GM12872 (cell line): ENCODE results near the gene DYDC1.

ENCODE experiments used
- TF ChIP-seq, protein P1 (sequence below): IDR thresholded peaks from 3 replicates; pipeline ENCODE4 v1.5.1; 2011; ENCODE audit warnings: low read depth, mild to moderate bottlenecking, low read length, moderate library complexity; ENCODE audit not compliant: insufficient read depth

Gene DYDC1

GRCh38 chr10:80344276-80344675, 12.3 kb downstream of the DYDC1 start:
- TF ChIP-seq, protein P1, sequence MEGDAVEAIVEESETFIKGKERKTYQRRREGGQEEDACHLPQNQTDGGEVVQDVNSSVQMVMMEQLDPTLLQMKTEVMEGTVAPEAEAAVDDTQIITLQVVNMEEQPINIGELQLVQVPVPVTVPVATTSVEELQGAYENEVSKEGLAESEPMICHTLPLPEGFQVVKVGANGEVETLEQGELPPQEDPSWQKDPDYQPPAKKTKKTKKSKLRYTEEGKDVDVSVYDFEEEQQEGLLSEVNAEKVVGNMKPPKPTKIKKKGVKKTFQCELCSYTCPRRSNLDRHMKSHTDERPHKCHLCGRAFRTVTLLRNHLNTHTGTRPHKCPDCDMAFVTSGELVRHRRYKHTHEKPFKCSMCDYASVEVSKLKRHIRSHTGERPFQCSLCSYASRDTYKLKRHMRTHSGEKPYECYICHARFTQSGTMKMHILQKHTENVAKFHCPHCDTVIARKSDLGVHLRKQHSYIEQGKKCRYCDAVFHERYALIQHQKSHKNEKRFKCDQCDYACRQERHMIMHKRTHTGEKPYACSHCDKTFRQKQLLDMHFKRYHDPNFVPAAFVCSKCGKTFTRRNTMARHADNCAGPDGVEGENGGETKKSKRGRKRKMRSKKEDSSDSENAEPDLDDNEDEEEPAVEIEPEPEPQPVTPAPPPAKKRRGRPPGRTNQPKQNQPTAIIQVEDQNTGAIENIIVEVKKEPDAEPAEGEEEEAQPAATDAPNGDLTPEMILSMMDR, result no peak

GRCh38 chr10:80333983-80334382, 22.6 kb downstream of the DYDC1 start:
- TF ChIP-seq, protein P1, result no peak

DNA sequence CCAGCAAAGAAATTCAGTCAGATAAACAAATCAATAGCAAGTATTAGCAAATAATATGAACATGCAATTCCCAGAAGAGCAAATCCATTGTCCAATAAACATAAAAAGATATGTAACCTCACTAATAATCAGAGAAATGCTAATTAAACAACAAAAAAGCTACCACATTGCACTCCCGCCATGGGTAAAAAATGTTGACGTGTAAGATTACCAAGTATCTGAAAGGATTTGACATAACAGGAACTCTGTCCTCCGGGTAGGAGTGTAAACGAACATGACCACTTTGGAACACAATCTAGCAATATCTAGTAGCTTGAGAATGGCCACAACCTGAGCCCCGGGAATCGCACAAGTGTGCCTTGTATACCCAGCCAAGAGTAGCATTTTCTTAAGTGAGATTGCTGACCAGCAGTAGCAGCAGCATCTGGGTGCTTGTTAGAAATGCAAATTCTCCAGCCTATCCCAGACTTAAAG, 31.6 kb downstream of the DYDC1 start:
- TF ChIP-seq, protein P1, result no peak

GRCh38 chr10:80324086-80324485, 32.5 kb downstream of the DYDC1 start:
- TF ChIP-seq, protein P1, result no peak

DNA sequence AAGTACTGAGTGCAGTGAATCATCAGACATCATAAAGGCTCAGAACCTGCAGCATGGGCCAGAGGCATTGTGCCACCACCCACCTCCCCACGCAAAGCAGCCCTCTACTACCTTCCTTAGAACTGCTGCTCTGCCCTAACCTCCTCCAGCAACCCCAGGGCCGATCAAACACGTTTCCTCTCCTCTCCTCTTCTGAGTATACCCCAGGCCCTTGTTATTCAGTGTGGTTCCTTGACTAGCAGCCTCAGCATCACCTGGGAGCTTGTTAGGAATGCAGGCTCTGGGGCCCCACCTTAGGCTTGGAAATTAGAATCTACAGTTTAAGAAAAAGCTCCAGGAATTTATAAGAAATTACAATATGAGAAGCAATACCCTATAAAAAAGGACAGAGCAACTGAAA, 33.2 kb downstream of the DYDC1 start:
- TF ChIP-seq, protein P1, result no peak

- TF ChIP-seq, protein P1, result no peak
Observed at GRCh38 chr10:80322711-80323110, 33.8 kb downstream of the DYDC1 start.

DNA sequence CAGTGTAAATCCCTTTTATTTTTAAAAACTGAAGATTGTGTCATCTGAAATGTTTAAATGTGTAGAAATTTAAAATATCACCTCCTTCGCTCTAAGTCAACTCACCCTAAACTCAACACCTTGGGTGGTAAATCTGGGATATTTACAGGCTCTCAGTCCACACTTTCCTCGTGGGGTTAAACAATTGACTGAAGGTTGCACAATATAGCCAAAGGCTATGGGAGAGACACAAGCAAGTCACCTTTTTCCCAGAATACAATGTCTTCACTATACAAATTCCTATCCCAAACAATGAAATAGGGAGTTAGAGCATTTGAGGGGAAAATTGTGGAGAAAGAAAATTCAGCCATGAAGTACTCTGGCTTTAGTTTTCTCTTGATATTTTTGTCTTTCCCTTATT, 34.4 kb downstream of the DYDC1 start:
- TF ChIP-seq, protein P1, result no peak
